ENCODE results near the gene TTC21A. TPM values are rescaled to one million over a fixed set of nuclear protein-coding genes. Genes with fewer than 3 reads are reported as not detected.

The TTC21A gene, protein sequence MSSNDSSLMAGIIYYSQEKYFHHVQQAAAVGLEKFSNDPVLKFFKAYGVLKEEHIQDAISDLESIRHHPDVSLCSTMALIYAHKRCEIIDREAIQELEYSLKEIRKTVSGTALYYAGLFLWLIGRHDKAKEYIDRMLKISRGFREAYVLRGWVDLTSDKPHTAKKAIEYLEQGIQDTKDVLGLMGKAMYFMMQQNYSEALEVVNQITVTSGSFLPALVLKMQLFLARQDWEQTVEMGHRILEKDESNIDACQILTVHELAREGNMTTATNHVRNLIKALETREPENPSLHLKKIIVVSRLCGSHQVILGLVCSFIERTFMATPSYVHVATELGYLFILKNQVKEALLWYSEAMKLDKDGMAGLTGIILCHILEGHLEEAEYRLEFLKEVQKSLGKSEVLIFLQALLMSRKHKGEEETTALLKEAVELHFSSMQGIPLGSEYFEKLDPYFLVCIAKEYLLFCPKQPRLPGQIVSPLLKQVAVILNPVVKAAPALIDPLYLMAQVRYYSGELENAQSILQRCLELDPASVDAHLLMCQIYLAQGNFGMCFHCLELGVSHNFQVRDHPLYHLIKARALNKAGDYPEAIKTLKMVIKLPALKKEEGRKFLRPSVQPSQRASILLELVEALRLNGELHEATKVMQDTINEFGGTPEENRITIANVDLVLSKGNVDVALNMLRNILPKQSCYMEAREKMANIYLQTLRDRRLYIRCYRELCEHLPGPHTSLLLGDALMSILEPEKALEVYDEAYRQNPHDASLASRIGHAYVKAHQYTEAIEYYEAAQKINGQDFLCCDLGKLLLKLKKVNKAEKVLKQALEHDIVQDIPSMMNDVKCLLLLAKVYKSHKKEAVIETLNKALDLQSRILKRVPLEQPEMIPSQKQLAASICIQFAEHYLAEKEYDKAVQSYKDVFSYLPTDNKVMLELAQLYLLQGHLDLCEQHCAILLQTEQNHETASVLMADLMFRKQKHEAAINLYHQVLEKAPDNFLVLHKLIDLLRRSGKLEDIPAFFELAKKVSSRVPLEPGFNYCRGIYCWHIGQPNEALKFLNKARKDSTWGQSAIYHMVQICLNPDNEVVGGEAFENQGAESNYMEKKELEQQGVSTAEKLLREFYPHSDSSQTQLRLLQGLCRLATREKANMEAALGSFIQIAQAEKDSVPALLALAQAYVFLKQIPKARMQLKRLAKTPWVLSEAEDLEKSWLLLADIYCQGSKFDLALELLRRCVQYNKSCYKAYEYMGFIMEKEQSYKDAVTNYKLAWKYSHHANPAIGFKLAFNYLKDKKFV (N-terminal part only)
- 1.4 to 1.9 TPM (median 1.5 TPM) in 5 replicates for total RNA-seq (2022; extraction: Qiagen RNA extraction; ENCODE audit: low read depth)

DNA sequence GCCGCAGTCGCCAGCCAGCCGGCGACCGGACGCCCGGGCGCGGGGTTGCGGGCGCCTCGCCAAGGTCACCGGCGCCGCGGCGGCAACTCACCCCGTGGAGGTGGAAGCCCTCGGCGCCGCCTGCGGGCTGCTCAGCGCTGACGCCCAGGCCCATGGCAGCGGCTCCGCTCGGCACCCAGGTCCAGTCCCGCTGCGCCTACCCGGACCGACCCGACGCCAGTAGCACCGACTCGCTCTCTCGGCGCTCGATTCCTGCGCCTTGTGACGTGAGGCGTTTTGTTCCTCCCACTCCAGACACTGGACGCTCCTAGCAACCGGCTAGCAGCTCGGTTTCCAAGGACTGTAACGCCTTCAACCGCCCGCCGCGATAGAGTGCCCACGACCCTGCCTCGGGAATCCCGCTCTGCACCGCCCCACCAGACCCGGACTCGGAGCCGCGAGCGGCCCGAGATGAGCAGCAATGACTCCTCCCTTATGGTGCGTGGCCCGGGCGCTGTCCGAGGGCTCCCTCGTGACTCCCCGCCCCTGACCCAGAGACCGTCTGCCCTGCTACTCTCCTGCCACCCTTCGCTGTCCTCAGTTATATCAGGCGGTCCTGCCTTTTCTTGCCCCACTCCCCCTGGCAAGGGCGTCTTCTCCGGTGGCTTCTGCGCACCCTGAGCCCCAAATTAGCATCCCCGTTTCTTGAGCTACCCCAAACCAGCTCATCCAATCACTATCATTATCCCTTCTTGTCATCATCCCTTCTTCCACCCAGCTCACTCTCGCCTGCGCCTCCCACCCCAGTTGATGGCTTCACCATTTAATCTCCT is at the start of gene TTC21A, which contains the start of gene GORASP1:
TTC21A (plus strand) TSS at position 293 of the 812 bp plus-strand sequence; CDS start at position 451, 158 bp downstream.
GORASP1 (minus strand) TSS at position 240 of the 812 bp plus-strand sequence; CDS start at position 154, 86 bp downstream.

Other genes starting within 250 kb of the TTC21A start
- not detected in 5 replicates for gene SCN11A, start 55.7 kb upstream of the TTC21A start, total RNA-seq (2022; extraction: Qiagen RNA extraction; ENCODE audit: low read depth)
- gene WDR48, start 55.7 kb upstream of the TTC21A start, total RNA-seq (2022; extraction: Qiagen RNA extraction; ENCODE audit: low read depth) = 19.0 to 26.0 TPM (median 22.8 TPM) in 5 replicates
- 26.4 to 34.9 TPM (median 33.9 TPM) in 5 replicates for gene GORASP1, start 53 bp upstream of the TTC21A start, total RNA-seq (2022; extraction: Qiagen RNA extraction; ENCODE audit: low read depth)
- 15.2 to 22.2 TPM (median 18.3 TPM) in 5 replicates for gene CSRNP1, start 45.9 kb downstream of the TTC21A start, total RNA-seq (2022; extraction: Qiagen RNA extraction; ENCODE audit: low read depth)
- 0.05 to 0.15 TPM (median 0.07 TPM) in 5 replicates for gene XIRP1, start 84.9 kb downstream of the TTC21A start, total RNA-seq (2022; extraction: Qiagen RNA extraction; ENCODE audit: low read depth)
- gene CX3CR1, start 172.4 kb downstream of the TTC21A start, total RNA-seq (2022; extraction: Qiagen RNA extraction; ENCODE audit: low read depth) = 0.02 TPM in 1 of 5 replicates, not detected in the others
- gene CCR8, start 222.0 kb downstream of the TTC21A start, total RNA-seq (2022; extraction: Qiagen RNA extraction; ENCODE audit: low read depth) = not detected in 5 replicates

Measured in A549 treated with CpdA at 1 μM for 4 hours (cell line).